ENCODE data around the gene ANO4. TPM values are rescaled to one million over a fixed set of nuclear protein-coding genes. Genes with fewer than 3 reads are reported as not detected.

The ANO4 gene
- total RNA-seq, 1 experiment from 2014 or later: 5.7 TPM

- peaks cover 4% of the 10 kb centered on the region; the same call in 1 of the 2 replicates for H3K4me1 ChIP-seq (ENCODE audit: insufficient read depth, low read length)
- no peak overlapping the region for H4K5ac ChIP-seq (ENCODE audit: insufficient read length, low read depth, low read length)
- no peak overlapping the region for H3K14ac ChIP-seq (ENCODE audit: insufficient read depth, low read length)
- H3K4me1 Mint-ChIP-seq: peaks cover 27 to 36% of the 10 kb centered on the region in 2 experiments
- no peak for DNase-seq
- no peaks in the 10 kb centered on the region for H3K27me3 Mint-ChIP-seq (ENCODE audit: low read depth)
- H3K56ac ChIP-seq (ENCODE audit: insufficient read length, low read depth, low read length): no peak overlapping the region
- WGBS (ENCODE audit: extremely low coverage, insufficient read length, low lambda C conversion rate): no CpG with 5 or more reads among the region's 5 CpGs
- H3K9me3 ChIP-seq (ENCODE audit: control insufficient read depth, low read depth, low read length): no peaks in the 10 kb centered on the region
- no peaks in the 10 kb centered on the region for H3K79me1 ChIP-seq (ENCODE audit: insufficient read depth, low read depth, low read length, poor library complexity, severe bottlenecking)
- H2AK5ac ChIP-seq (ENCODE audit: insufficient read length, low read length): no peak overlapping the region
- H3K23me2 ChIP-seq (ENCODE audit: insufficient read length, low read depth, low read length, poor library complexity, severe bottlenecking): no peaks in the 10 kb centered on the region
- H4K8ac ChIP-seq (replicated peaks; ENCODE audit: insufficient read length, low read depth, low read length): no peak overlapping the region
- H2BK12ac ChIP-seq (ENCODE audit: insufficient read length, low read depth, low read length): no peak overlapping the region
- no peak overlapping the region for H2BK120ac ChIP-seq (ENCODE audit: low read depth, low read length, poor library complexity, severe bottlenecking)
- H3K4me3 Mint-ChIP-seq: no peak overlapping the region
- H3K9ac ChIP-seq (ENCODE audit: extremely low read depth, insufficient read length, low read length): no peak overlapping the region
- no peak overlapping the region for H3K4ac ChIP-seq (ENCODE audit: low read depth, low read length)
- no peak overlapping the region for H4K91ac ChIP-seq (ENCODE audit: insufficient read length, low read depth, low read length)
- TF ChIP-seq, protein P1, sequence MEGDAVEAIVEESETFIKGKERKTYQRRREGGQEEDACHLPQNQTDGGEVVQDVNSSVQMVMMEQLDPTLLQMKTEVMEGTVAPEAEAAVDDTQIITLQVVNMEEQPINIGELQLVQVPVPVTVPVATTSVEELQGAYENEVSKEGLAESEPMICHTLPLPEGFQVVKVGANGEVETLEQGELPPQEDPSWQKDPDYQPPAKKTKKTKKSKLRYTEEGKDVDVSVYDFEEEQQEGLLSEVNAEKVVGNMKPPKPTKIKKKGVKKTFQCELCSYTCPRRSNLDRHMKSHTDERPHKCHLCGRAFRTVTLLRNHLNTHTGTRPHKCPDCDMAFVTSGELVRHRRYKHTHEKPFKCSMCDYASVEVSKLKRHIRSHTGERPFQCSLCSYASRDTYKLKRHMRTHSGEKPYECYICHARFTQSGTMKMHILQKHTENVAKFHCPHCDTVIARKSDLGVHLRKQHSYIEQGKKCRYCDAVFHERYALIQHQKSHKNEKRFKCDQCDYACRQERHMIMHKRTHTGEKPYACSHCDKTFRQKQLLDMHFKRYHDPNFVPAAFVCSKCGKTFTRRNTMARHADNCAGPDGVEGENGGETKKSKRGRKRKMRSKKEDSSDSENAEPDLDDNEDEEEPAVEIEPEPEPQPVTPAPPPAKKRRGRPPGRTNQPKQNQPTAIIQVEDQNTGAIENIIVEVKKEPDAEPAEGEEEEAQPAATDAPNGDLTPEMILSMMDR (conservative IDR thresholded peaks at IDR 0.05): no peak
- H3T11ph ChIP-seq (ENCODE audit: low read length): no peak overlapping the region
- H2BK5ac ChIP-seq (ENCODE audit: insufficient read length, low read length): no peak overlapping the region
- H3K9me3 Mint-ChIP-seq: no peaks in the 10 kb centered on the region
- no peaks in the 10 kb centered on the region for H3K27me3 ChIP-seq (ENCODE audit: insufficient read depth, low read length)
- no peak overlapping the region for H3K4me2 ChIP-seq (ENCODE audit: insufficient read depth, insufficient read length, low read length)
- H3K27ac ChIP-seq (ENCODE audit: insufficient read length, low read depth, low read length): no peak overlapping the region
- no peak overlapping the region for H2BK20ac ChIP-seq (ENCODE audit: low read depth, low read length, poor library complexity, severe bottlenecking)
- H2AFZ ChIP-seq (ENCODE audit: low read length): no peak overlapping the region
- H2BK15ac ChIP-seq (ENCODE audit: low read depth, low read length): no peak overlapping the region
- no peak overlapping the region for H3K23ac ChIP-seq (ENCODE audit: insufficient read length, low read depth, low read length)
- no peak overlapping the region for H3K27ac Mint-ChIP-seq
- H3K18ac ChIP-seq (ENCODE audit: insufficient read length, low read depth, low read length): no peak overlapping the region
- no peaks in the 10 kb centered on the region for H3K79me2 ChIP-seq (ENCODE audit: insufficient read depth, low read length)
- H4K20me1 ChIP-seq (ENCODE audit: control insufficient read depth, insufficient read depth, insufficient read length): no peaks in the 10 kb centered on the region
- H3K36me3 Mint-ChIP-seq (ENCODE audit: insufficient read depth in 1 of 3, low read depth in 3 of 3): no peaks in the 10 kb centered on the region; a peak in 1 of 7 replicates
Observed at GRCh38 chr12:100962086-100962712, 167.6 kb downstream of the ANO4 start.
